GM18909 (cell line): ENCODE data around the gene LMTK2.

Source experiments
- ATAC-seq: cut with Tn5 transposase; IDR thresholded peaks from one replicate; pipeline ENCODE4 v1.9.1; 2021; ENCODE audit warnings: mild to moderate bottlenecking; ENCODE audit not compliant: unreplicated experiment, poor library complexity

LMTK2 gene

GRCh38 chr7:98199131-98199530, 92.5 kb downstream of the LMTK2 start:
- ATAC-seq, result no peak

GRCh38 chr7:98200364-98200763, 93.7 kb downstream of the LMTK2 start:
- peak; percentile 47 for ATAC-seq

GRCh38 chr7:98202367-98203195, 95.9 kb downstream of the LMTK2 start:
- ATAC-seq, result peak; percentile 94

- peak; percentile 38 for ATAC-seq
Measured at GRCh38 chr7:98203261-98203963, 96.8 kb downstream of the LMTK2 start.

GRCh38 chr7:98203964-98204605, 97.4 kb downstream of the LMTK2 start:
- ATAC-seq, result no peak

GRCh38 chr7:98204670-98205069, 98.0 kb downstream of the LMTK2 start:
- ATAC-seq, result no peak

- no peak for ATAC-seq
Measured at GRCh38 chr7:98205162-98205845, 98.6 kb downstream of the LMTK2 start.

- ATAC-seq, result no peak
Measured at GRCh38 chr7:98206451-98207330, 100.0 kb downstream of the LMTK2 start.

- ATAC-seq, result no peak
Measured at GRCh38 chr7:98209166-98209920, 102.7 kb downstream of the LMTK2 start.

- no peak for ATAC-seq
Measured at GRCh38 chr7:98210513-98211220, 104.0 kb downstream of the LMTK2 start.

- ATAC-seq, result no peak
Measured at GRCh38 chr7:98211221-98211675, 104.6 kb downstream of the LMTK2 start, which contains the start of gene BHLHA15. BHLHA15 (plus strand) TSS chr7:98211439; CDS start chr7:98212310, 871 bp downstream.

GRCh38 chr7:98211676-98212531, 105.2 kb downstream of the LMTK2 start:
- ATAC-seq, result no peak

- ATAC-seq, result no peak
Measured at GRCh38 chr7:98212532-98213041, 105.9 kb downstream of the LMTK2 start.

GRCh38 chr7:98213296-98213887, 106.7 kb downstream of the LMTK2 start:
- no peak for ATAC-seq

GRCh38 chr7:98213888-98214810, 107.5 kb downstream of the LMTK2 start:
- ATAC-seq, result no peak
